Measurements from ENCODE around the gene GYG1.
"Not testable (repeated sequence)": the region's sequence is repeated elsewhere in the genome, so short reads cannot be mapped to it uniquely, and the experiment has no call there.

Gene GYG1

DNA sequence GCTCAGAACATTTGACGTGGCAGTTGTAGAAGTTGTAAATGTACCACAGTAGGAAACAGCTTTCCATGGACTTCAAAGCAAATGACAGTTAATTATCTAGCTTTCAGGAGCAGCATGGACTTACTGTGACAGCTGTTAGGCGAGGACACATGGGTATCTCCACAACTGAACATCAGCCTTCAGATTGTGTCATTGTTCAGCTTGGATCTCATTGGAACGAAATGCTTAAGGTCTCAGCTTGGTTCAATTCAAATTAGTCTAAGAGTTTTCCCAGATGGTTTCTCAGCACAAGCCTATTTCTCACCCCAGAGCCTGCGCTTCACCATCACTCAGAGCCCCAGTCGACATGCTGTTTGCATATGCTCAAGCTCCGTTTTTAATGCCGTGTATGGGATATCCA, 21.1 kb upstream of the GYG1 start:
- Mint-ChIP-seq H3K4me3 (no peak overlapping the region), H3K27me3 (no peaks in the 10 kb centered on the region), H3K9me3 (no peaks in the 10 kb centered on the region), H3K27ac (no peak overlapping the region), H3K36me3 (ENCODE audit: low read depth) (no peaks in the 10 kb centered on the region), H3K4me1 (ENCODE audit: low read depth) (no peaks in the 10 kb centered on the region)

DNA sequence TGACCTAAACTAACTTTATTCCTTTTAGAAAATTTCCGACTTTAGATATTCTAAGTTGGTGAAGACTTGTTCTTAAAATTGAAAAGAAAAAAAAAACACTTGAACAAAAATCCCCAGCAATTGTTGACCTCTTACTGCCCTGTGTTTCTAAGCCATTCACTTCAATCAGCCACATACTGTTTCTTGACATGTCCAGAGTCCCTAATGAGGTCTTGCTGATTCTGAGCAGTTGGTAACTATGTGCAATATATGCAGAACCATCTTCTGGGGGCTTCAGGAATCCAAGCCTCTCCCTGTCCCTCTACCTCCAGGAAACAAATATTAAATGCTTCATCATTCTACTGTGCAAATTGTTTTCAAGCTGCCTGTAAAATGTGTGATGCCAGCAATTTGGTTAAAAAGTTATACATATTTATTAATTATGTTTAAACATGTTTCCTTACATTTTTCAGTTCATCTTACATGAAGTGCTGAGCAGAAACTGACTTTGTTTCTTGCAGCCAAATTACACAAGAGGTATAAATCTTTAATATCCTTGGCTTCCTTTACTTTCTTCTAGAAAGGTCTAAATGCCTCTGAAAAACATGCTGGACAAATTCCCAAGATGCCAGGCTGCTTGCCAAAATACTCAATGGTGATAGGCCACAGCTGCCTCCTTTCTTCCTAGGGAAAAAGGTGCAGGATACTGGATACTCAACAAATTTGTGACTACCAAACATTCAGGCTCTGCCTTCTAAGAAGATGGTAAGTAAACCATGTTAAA, 19.8 kb upstream of the GYG1 start:
- Mint-ChIP-seq H3K36me3 (ENCODE audit: low read depth) (no peaks in the 10 kb centered on the region), H3K4me1 (ENCODE audit: low read depth) (no peaks in the 10 kb centered on the region), H3K9me3 (no peaks in the 10 kb centered on the region), H3K27me3 (no peaks in the 10 kb centered on the region), H3K27ac (no peak overlapping the region), H3K4me3 (no peak overlapping the region)

GRCh38 chr3:148974726-148975125, 16.6 kb upstream of the GYG1 start:
- Mint-ChIP-seq H3K9me3 (no peaks in the 10 kb centered on the region), H3K27me3 (no peaks in the 10 kb centered on the region), H3K4me1 (ENCODE audit: low read depth) (no peaks in the 10 kb centered on the region), H3K36me3 (ENCODE audit: low read depth) (no peaks in the 10 kb centered on the region), H3K4me3 (no peak overlapping the region), H3K27ac (no peak overlapping the region)

DNA sequence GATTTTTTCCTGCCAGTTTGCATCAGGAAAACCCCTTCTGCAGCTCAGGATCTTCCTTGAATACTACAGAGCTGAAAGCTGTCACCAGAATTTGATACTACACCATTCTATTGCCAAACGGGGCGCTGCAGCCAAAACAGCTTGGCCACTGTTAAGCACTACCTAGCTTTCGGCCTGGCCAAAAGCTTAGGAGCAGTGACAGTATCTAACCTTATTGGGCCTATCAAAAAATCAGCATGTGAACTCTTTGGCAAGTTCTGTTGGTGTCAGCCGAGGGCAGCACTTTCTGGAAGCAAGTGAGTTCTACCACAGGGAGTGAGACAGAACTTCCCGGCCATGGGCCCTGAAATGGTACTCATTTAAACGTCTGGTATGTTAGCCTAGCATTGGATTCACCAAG, 16.1 kb upstream of the GYG1 start:
- no peaks in the 10 kb centered on the region for H3K4me1 Mint-ChIP-seq (ENCODE audit: low read depth)

GRCh38 chr3:148975696-148976095, 15.6 kb upstream of the GYG1 start:
- H3K4me1 Mint-ChIP-seq (ENCODE audit: low read depth): no peaks in the 10 kb centered on the region
- H3K9me3 Mint-ChIP-seq: no peaks in the 10 kb centered on the region
- H3K27me3 Mint-ChIP-seq: peaks cover 1% of the 10 kb centered on the region
- H3K27ac Mint-ChIP-seq: no peak overlapping the region
- no peaks in the 10 kb centered on the region for H3K36me3 Mint-ChIP-seq (ENCODE audit: low read depth)
- H3K4me3 Mint-ChIP-seq: no peak overlapping the region

More for the DNA sequence above, 16.1 kb upstream of the GYG1 start:
- H3K4me3 Mint-ChIP-seq: no peak overlapping the region
- no peaks in the 10 kb centered on the region for H3K9me3 Mint-ChIP-seq
- no peak overlapping the region for H3K27ac Mint-ChIP-seq
- no peaks in the 10 kb centered on the region for H3K27me3 Mint-ChIP-seq
- H3K36me3 Mint-ChIP-seq (ENCODE audit: low read depth): no peaks in the 10 kb centered on the region

DNA sequence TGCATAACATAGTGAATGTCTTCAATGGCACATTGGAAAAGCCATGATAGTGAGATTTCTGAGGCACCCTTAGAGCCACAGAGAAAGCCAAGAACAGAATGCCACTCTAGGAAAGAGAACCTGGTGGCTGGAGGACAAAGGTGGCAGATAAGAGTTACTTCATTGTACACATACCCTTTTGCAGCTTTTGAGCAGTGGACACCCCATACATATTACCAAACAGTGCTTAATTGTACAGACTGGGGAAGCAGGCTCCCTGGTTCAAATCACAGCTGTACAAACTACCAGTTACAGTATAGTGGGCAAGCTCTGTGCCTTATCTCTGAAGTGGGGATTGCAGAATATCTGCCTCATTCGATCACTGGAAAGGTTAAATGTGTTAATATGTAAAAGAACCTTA, 10.1 kb upstream of the GYG1 start:
- Mint-ChIP-seq H3K36me3 (ENCODE audit: low read depth) (no peaks in the 10 kb centered on the region), H3K4me1 (ENCODE audit: low read depth) (no peaks in the 10 kb centered on the region), H3K9me3 (no peaks in the 10 kb centered on the region), H3K27me3 (peaks cover 10% of the 10 kb centered on the region), H3K4me3 (no peak overlapping the region), H3K27ac (no peak overlapping the region)

GRCh38 chr3:148987551-148987950, 3.8 kb upstream of the GYG1 start:
- peaks cover 15% of the 10 kb centered on the region for H3K4me1 Mint-ChIP-seq (ENCODE audit: low read depth)
- H3K36me3 Mint-ChIP-seq (ENCODE audit: low read depth); H3K4me3 Mint-ChIP-seq; H3K27ac Mint-ChIP-seq; H3K27me3 Mint-ChIP-seq; H3K9me3 Mint-ChIP-seq: not testable (repeated sequence)

- Mint-ChIP-seq H3K4me3 (peak overlapping the region; percentile 78), H3K27ac (peak overlapping the region; percentile 63), H3K27me3 (no peaks in the 10 kb centered on the region), H3K4me1 (ENCODE audit: low read depth) (peaks cover 29% of the 10 kb centered on the region), H3K36me3 (ENCODE audit: low read depth) (peaks cover 3% of the 10 kb centered on the region), H3K9me3 (no peaks in the 10 kb centered on the region)
Observed at GRCh38 chr3:148990236-148990635, 1.1 kb upstream of the GYG1 start.

GRCh38 chr3:148992027-148992634, 791 bp downstream of the GYG1 start:
- Mint-ChIP-seq H3K27me3 (no peaks in the 10 kb centered on the region), H3K27ac (peak overlapping the region; percentile 78), H3K4me1 (ENCODE audit: low read depth) (peaks cover 29% of the 10 kb centered on the region), H3K36me3 (ENCODE audit: low read depth) (peaks cover 22% of the 10 kb centered on the region), H3K9me3 (no peaks in the 10 kb centered on the region), H3K4me3 (peak overlapping the region; percentile 84)

DNA sequence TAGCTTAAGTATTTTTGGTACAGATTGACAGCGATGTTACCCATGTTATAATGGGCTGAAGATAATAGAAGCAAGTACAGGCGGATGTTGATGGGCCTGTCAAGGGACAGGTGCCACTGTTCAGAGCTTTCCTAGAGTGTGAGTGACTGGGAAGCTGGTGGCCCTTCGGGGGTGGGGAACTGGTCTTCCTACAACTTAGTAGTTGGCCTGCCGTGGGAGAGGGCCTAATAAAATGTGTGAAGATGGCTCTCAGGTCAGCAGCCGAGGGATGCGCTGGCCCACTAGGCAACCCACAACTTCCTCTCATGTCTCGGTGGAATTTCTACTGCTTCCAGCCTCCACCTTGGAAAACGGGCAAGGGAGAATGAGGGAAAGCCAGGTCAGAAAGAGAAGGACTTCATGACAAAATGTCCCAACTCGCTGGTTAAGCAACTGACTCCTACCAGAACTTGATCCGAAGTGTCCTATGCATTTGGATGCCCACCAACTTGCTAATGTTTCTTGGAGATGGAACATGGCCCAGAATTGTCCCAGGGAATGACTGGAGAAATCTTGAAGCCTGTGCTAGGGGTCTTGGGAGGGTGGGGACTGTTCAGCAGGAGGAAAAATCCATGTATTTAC, 1.4 kb downstream of the GYG1 start:
- peaks cover 30% of the 10 kb centered on the region for H3K4me1 Mint-ChIP-seq (ENCODE audit: low read depth)
- H3K27me3 Mint-ChIP-seq: no peaks in the 10 kb centered on the region
- peak overlapping the region; percentile 78 for H3K27ac Mint-ChIP-seq
- peak overlapping the region; percentile 84 for H3K4me3 Mint-ChIP-seq
- no peaks in the 10 kb centered on the region for H3K9me3 Mint-ChIP-seq
- peaks cover 27% of the 10 kb centered on the region for H3K36me3 Mint-ChIP-seq (ENCODE audit: low read depth)

- H3K36me3 Mint-ChIP-seq (ENCODE audit: low read depth): peaks cover 55% of the 10 kb centered on the region
- peaks cover 34% of the 10 kb centered on the region for H3K4me1 Mint-ChIP-seq (ENCODE audit: low read depth)
- H3K27me3 Mint-ChIP-seq: no peaks in the 10 kb centered on the region
- no peak overlapping the region for H3K27ac Mint-ChIP-seq
- no peak overlapping the region for H3K4me3 Mint-ChIP-seq
- H3K9me3 Mint-ChIP-seq: no peaks in the 10 kb centered on the region
Observed at GRCh38 chr3:148997623-148998022, 6.3 kb downstream of the GYG1 start.

- Mint-ChIP-seq H3K4me1 (ENCODE audit: low read depth) (peaks cover 27% of the 10 kb centered on the region), H3K9me3 (no peaks in the 10 kb centered on the region), H3K36me3 (ENCODE audit: low read depth) (peaks cover 55% of the 10 kb centered on the region), H3K27ac (no peak overlapping the region), H3K27me3 (no peaks in the 10 kb centered on the region), H3K4me3 (no peak overlapping the region)
Observed at GRCh38 chr3:148998297-148998696, 7.0 kb downstream of the GYG1 start.

GRCh38 chr3:148998715-148999423, 7.5 kb downstream of the GYG1 start:
- no peaks in the 10 kb centered on the region for H3K27me3 Mint-ChIP-seq
- no peaks in the 10 kb centered on the region for H3K9me3 Mint-ChIP-seq
- H3K4me3 Mint-ChIP-seq: peak overlapping the region; percentile 18
- peaks cover 25% of the 10 kb centered on the region for H3K4me1 Mint-ChIP-seq (ENCODE audit: low read depth)
- H3K36me3 Mint-ChIP-seq (ENCODE audit: low read depth): peaks cover 56% of the 10 kb centered on the region
- peak overlapping the region; percentile 29 for H3K27ac Mint-ChIP-seq

GRCh38 chr3:148999806-149000205, 8.5 kb downstream of the GYG1 start:
- Mint-ChIP-seq H3K27me3 (no peaks in the 10 kb centered on the region), H3K4me3 (no peak overlapping the region), H3K4me1 (ENCODE audit: low read depth) (peaks cover 28% of the 10 kb centered on the region), H3K27ac (no peak overlapping the region), H3K9me3 (no peaks in the 10 kb centered on the region), H3K36me3 (ENCODE audit: low read depth) (peaks cover 63% of the 10 kb centered on the region)

DNA sequence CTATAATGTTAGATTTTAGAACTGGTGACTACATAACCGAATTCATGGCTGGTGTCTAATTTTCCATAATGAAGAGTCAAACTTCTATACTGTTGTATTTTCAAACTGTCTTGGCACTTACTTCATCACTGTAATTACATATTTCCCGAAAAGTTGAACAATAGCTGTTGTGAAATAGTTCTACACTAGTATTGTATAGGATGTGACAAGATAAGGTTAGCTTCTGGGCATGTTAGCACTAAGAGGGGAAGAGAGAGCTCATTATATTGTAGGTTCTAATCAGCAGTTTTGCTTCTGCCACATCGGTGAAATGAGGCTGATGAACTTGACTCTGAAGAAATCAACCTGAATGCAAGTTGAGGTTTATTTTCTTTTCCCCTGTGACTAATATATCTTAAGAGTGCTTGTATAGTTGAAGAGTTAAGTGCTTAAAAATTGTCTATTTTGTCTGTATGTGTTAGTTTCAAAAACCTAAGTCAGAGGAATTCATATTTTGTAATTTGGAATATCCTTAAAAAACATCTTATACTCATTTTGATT, 8.9 kb downstream of the GYG1 start:
- Mint-ChIP-seq H3K27me3 (no peaks in the 10 kb centered on the region), H3K36me3 (ENCODE audit: low read depth) (peaks cover 60% of the 10 kb centered on the region), H3K4me3 (no peak overlapping the region), H3K9me3 (no peaks in the 10 kb centered on the region), H3K4me1 (ENCODE audit: low read depth) (peaks cover 28% of the 10 kb centered on the region), H3K27ac (no peak overlapping the region)
